Fibroblast of upper back skin (primary cell): ENCODE data around the gene PLEKHM3.

ENCODE experiments used
- DNase-seq: peaks from one replicate; pipeline ENCODE4 v3.0.0-alpha.2; 2013

Gene PLEKHM3

DNA sequence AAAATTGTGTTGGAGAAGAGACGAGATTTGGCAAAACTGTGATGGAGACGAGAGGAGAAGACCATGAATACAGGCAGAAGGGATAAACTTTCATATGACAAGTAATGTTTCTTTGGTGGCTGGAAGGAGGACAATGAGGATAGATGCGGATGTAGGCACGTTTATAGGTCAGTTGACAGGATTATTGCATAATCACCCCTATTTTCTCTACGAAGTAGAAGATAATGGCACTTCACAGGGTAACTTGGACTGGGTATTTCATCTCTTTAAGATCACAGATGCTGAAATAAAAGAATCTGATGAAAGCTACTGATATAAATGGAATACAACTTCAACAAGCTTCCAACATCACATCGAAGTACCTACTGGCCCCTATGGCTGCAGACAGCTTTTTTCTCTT lies 81.0 kb downstream of the PLEKHM3 start:
- no peak for DNase-seq

- DNase-seq: no peak
These were observed 85.8 kb downstream of the PLEKHM3 start for GRCh38 chr2:207939342-207940108.

DNA sequence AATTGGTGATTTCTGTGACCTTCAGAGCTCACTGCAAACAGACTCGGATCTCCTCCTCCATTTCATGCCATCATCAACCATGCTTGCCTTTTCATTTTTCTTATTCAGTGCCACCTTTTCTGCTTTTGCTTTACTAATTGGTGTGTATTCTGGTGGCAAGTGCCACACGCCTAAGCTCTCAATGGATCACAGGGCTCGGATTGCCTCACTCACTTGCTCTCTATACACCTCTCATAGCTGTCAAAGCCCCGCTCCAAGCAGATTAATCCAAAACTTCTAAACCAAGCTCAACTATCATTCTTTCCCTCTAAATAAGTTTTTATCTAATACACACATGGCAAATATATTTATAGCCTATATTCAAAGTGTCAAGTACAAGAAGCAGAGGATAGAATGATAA lies 86.4 kb downstream of the PLEKHM3 start:
- DNase-seq: no peak

- no peak for DNase-seq
These were observed 86.9 kb downstream of the PLEKHM3 start for GRCh38 chr2:207938415-207938814.

GRCh38 chr2:207937823-207938222 lies 87.5 kb downstream of the PLEKHM3 start:
- no peak for DNase-seq

- no peak for DNase-seq
These were observed 88.1 kb downstream of the PLEKHM3 start for GRCh38 chr2:207937253-207937652.

GRCh38 chr2:207936380-207936779 lies 88.9 kb downstream of the PLEKHM3 start:
- DNase-seq: no peak

GRCh38 chr2:207935991-207936370 lies 89.3 kb downstream of the PLEKHM3 start:
- DNase-seq: no peak

GRCh38 chr2:207935121-207935990 lies 90.0 kb downstream of the PLEKHM3 start:
- no peak for DNase-seq

DNA sequence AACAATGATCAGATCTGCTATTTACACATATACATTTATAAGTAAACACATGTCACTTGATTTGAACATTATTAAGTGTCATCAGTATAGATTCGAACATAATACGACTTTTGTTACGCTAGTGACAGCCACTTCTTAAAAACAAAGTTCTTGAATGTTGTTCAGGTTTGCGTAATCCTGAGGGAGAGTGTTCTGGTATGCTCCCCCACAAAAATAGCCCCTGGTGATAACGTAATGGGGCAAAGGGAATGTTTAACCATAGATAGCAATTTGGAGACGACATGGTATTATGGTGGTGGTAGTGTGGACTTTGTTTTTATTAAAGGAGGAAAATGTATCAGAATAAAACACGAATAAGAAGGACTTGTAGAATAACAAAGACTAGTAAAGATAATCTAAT lies 90.6 kb downstream of the PLEKHM3 start:
- no peak for DNase-seq

- no peak for DNase-seq
These were observed 91.8 kb downstream of the PLEKHM3 start for GRCh38 chr2:207933396-207934065.

DNA sequence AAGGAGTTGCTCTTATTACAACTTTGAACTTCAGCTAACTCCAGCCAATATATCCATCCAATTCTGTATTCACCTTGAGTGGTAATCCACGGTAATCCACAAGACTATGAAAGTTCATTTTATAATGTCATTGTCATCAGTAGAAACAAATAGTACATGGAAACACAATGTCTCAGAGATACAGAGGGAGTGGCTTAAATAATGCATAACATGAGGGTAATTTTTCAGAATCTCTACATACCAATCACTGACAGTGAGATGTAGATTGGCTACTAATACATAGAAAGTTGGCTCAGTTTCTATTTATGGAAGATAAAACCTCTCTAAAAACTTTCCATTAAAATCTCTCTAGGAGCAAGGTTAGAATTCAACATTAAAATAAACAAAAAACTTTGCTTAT lies 93.2 kb downstream of the PLEKHM3 start:
- no peak for DNase-seq

DNA sequence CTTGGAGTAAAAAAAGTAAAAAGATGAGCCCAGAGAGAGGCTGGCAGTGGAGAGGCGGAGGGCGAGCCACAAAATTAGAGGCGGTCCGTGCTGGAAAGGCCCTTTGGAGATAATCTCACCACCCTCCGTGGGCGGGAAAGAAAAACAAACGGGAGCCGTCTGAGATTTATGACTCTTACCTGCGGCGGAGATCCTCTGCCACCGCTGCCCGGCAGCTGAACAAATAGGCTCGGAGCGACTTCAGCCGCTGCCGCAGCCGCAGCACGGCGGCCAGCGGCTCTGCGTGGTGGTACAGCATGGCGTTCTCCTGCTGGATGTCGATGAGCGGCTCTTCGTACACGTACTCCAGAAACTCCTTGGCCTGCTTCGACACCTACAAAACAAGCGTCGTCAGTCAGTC lies 94.6 kb downstream of the PLEKHM3 start:
- DNase-seq: no peak

- DNase-seq: no peak
These were observed 95.4 kb downstream of the PLEKHM3 start for GRCh38 chr2:207929923-207930322.

GRCh38 chr2:207928079-207928478 lies 97.2 kb downstream of the PLEKHM3 start:
- no peak for DNase-seq

DNA sequence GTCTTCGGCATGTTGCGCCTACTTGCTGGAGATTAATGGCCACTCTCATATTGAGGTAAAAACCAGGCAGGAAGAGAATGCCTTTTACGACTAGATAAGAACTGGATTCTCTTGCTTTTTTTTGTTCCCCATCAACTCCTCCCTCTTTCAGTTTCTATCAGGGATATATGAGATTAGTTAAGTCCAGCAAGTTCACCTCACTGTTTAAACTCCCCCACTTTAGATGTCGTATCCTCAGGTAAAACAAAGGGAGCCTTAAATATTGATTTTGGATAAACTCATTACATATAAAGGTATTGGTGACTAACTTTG lies 98.4 kb downstream of the PLEKHM3 start:
- no peak for DNase-seq

DNA sequence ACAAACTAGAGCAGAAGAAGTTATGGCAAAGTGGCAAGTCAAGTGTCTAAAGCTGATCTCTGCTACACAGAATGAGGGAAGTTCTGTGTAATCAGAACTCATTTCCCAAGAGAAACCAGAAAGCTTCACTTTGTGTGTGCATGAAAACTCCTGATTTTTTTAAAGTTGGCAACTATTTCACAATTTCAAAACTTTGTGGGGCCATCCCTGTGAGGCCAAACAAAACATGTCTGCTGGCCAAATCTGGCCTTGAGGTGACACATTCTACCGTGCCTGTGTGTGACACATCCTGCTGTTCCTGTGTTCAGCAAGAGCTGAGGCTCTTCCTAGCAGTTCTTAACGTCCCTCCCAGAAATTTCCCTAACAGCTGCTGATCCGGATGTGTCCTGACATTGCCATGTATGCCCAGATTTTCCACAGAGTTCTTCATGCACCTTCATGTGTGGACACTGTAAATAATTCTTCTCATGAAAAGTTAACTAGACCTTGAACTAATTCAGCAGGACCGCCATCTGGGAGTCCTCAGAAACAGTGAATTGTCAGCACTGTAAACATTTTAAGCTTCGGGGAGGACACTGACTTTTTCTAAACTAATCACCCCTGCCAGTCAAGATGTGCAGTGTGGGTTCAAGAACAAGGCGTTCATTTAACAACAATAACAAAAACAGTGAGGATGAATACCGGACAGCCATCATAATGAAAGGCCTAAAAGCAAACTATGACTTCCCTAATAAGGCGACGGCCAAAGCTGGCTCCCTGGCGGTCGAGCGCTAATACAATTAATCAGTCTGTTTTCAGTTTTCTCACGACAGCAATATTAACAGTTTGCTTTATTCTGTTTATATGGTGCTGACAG lies 99.0 kb downstream of the PLEKHM3 start:
- DNase-seq: peak; percentile 49

- DNase-seq: no peak
These were observed 99.7 kb downstream of the PLEKHM3 start for GRCh38 chr2:207925601-207926000.

DNA sequence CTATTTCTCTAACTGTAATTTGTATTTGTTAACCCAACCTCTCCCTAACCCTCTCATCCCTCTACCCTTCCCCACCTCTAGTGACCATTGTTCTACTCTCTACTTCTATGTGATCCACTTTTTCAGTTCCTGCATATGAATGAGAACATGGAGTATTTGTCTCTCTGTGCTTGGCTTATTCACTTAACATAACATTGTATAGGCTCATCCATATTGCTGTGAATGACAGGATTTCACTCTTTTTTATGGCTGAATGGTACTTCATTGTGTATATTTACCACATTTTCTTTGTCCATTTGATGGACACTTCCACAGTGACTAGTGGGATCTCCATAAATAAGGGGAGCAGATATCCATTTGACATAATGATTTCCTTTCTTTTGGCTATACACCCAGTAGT lies 103.7 kb downstream of the PLEKHM3 start:
- no peak for DNase-seq

DNA sequence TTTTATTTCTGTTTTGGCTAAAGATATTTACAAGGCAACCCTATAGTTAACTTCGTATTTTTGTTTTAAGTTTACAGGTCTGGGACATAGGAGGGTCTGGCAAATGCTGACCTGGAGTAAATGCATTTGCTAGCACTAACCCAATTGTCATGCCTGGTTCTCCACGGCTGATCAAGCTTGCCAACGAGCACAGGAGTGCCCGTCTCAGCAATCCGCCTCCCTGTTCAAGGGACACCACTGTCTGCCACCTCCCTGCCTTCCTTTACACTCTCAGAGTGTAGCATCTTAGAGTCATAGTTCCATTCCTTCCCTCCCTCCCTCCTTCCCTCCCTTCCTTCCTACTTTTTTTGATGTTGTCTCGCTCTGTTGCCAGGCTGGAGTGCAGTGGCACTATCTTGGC lies 104.6 kb downstream of the PLEKHM3 start:
- no peak for DNase-seq

DNA sequence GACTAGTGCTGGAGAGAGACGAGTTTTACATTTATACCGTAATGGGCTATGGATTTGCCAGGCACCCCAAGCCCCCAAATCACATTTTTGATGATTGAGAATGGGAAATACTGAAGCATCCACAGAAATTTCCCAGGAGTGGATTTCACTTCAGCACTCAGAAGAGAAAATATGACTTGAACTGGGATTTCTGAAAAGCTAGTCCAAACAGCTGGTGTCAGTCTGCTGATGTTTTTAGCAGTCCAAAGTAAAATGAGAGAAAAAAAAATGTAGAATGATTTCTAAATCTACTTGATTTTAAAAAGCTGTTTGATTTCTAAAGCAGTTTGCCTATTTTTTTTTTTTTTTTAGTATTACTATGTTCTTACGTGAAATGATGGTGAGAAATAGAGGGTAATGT lies 105.0 kb downstream of the PLEKHM3 start:
- DNase-seq: no peak

- no peak for DNase-seq
These were observed 106.0 kb downstream of the PLEKHM3 start for GRCh38 chr2:207919164-207919919.
